Smooth muscle cell of the brain vasculature (primary cell): ENCODE results near the gene ROBO1.

Experiments used
- DNase-seq: peaks from one replicate; pipeline ENCODE4 v3.0.0-alpha.2; 2012; ENCODE audit warnings: low read depth, low spot score

ROBO1 gene

GRCh38 chr3:79467721-79468120 lies 300.1 kb downstream of the ROBO1 start:
- no peak for DNase-seq

- DNase-seq = no peak
These were observed 306.5 kb downstream of the ROBO1 start for GRCh38 chr3:79461129-79461792.

GRCh38 chr3:79453600-79453999 lies 314.2 kb downstream of the ROBO1 start:
- no peak for DNase-seq

- DNase-seq = no peak
These were observed 331.4 kb downstream of the ROBO1 start for GRCh38 chr3:79436387-79436786.

- DNase-seq = no peak
These were observed 340.7 kb downstream of the ROBO1 start for GRCh38 chr3:79427081-79427480.

GRCh38 chr3:79424811-79425210 lies 343.0 kb downstream of the ROBO1 start:
- DNase-seq = no peak

GRCh38 chr3:79423417-79423816 lies 344.4 kb downstream of the ROBO1 start:
- no peak for DNase-seq

- DNase-seq = no peak
These were observed 346.5 kb downstream of the ROBO1 start for GRCh38 chr3:79421273-79421672.

- DNase-seq = no peak
These were observed 348.8 kb downstream of the ROBO1 start for GRCh38 chr3:79418855-79419621.

GRCh38 chr3:79415356-79415755 lies 352.4 kb downstream of the ROBO1 start:
- DNase-seq = no peak

GRCh38 chr3:79414806-79415205 lies 353.0 kb downstream of the ROBO1 start:
- DNase-seq = no peak

GRCh38 chr3:79414035-79414434 lies 353.8 kb downstream of the ROBO1 start:
- no peak for DNase-seq

GRCh38 chr3:79412537-79412936 lies 355.3 kb downstream of the ROBO1 start:
- DNase-seq = no peak

GRCh38 chr3:79410617-79411016 lies 357.2 kb downstream of the ROBO1 start:
- no peak for DNase-seq

- no peak for DNase-seq
These were observed 357.7 kb downstream of the ROBO1 start for GRCh38 chr3:79410136-79410535.

GRCh38 chr3:79406175-79406574 lies 361.6 kb downstream of the ROBO1 start:
- no peak for DNase-seq

GRCh38 chr3:79405183-79405582 lies 362.6 kb downstream of the ROBO1 start:
- no peak for DNase-seq

GRCh38 chr3:79396595-79396994 lies 371.2 kb downstream of the ROBO1 start:
- DNase-seq = no peak

- DNase-seq = no peak
These were observed 375.3 kb downstream of the ROBO1 start for GRCh38 chr3:79392479-79392878.

GRCh38 chr3:79390352-79390751 lies 377.4 kb downstream of the ROBO1 start:
- no peak for DNase-seq

- DNase-seq = no peak
These were observed 382.6 kb downstream of the ROBO1 start for GRCh38 chr3:79385211-79385610.

GRCh38 chr3:79383402-79384012 lies 384.3 kb downstream of the ROBO1 start:
- no peak for DNase-seq

GRCh38 chr3:79380581-79380980 lies 387.2 kb downstream of the ROBO1 start:
- no peak for DNase-seq
